22Rv1 (cell line): ENCODE measurements around the gene LPAR2.
"Not testable (repeated sequence)": the region's sequence is repeated elsewhere in the genome, so short reads cannot be mapped to it uniquely, and the experiment has no call there.

Experiments used
- H3K27ac ChIP-seq: fragments of 450-650 bp; 2 replicates; pipeline ENCODE4 v1.5.1; 2017
- ZFX ChIP-seq: fragments of 450-650 bp; IDR thresholded peaks from 2 replicates; pipeline ENCODE4 v1.6.1; 2017; ENCODE audit warnings: antibody characterized with exemption, borderline replicate concordance
- TF ChIP-seq, protein P1 (sequence below): fragments of 450-650 bp; IDR thresholded peaks from 2 replicates; pipeline ENCODE4 v1.5.1; 2017; ENCODE audit warnings: mild to moderate bottlenecking

Gene LPAR2

DNA sequence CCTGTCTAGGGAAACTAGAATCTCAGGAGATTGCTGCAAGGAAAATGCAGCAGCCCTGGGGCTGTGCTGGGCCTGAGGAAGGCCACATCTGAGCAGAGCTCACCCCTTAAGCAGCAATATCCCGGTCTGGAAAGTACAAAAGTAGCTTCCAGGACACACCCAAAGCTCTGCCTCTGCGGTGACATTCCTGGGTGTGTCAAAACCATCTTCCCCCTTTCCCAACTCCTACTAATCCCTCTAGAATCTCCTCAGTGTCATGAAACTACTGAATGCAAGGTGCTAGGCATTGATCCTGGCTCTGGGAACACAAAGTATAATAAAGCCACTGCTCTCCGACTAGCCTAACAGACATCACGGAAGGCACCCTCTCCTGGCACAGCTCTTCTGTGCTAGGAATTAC is 14.5 kb downstream of the LPAR2 start:
- no peak for TF ChIP-seq ZFX
- TF ChIP-seq, protein P1, sequence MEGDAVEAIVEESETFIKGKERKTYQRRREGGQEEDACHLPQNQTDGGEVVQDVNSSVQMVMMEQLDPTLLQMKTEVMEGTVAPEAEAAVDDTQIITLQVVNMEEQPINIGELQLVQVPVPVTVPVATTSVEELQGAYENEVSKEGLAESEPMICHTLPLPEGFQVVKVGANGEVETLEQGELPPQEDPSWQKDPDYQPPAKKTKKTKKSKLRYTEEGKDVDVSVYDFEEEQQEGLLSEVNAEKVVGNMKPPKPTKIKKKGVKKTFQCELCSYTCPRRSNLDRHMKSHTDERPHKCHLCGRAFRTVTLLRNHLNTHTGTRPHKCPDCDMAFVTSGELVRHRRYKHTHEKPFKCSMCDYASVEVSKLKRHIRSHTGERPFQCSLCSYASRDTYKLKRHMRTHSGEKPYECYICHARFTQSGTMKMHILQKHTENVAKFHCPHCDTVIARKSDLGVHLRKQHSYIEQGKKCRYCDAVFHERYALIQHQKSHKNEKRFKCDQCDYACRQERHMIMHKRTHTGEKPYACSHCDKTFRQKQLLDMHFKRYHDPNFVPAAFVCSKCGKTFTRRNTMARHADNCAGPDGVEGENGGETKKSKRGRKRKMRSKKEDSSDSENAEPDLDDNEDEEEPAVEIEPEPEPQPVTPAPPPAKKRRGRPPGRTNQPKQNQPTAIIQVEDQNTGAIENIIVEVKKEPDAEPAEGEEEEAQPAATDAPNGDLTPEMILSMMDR, result no peak
- H3K27ac ChIP-seq, result no peak overlapping the region

GRCh38 chr19:19610376-19611202 is 17.4 kb downstream of the LPAR2 start:
- TF ChIP-seq ZFX, result no peak
- TF ChIP-seq, protein P1, result no peak
- no peak overlapping the region for H3K27ac ChIP-seq

DNA sequence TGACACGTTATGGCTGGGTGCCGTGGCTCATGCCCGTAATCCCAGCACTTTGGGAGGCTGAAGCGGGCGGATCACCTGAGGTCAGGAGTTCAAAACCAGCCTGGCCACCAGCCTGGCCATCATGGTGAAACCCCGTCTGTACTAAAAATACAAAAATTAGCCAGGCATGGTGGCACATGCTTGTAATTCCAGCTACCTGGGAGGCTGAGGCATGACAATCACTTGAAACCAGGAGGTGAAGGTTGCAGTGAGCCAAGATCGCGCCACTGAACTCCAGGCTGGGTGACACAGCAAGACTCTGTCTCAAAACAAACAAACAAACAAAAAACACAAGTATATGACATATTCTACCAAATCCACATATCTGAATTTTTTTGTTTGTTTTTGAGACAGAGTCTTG is 21.3 kb downstream of the LPAR2 start:
- H3K27ac ChIP-seq, result not testable (repeated sequence)

DNA sequence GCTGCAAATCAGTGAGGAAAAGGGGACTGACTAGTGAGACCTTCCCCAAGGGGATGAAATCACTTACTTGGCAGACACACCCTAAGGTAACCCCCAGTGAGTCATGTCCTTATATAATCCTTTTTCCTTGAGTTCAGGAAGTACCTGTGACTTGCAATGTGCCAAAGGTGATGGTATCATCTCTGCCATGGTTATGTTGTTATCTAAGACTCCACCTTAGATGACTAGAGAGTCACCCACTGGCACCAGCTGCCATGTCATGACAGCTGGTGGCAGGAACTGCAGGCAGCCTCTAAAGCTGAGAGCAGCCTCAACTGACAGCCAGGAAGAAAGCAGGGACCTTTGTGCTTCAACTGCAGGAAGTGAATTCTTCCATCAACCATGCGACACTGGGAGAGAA is 22.0 kb downstream of the LPAR2 start:
- H3K27ac ChIP-seq, result no peak overlapping the region
- TF ChIP-seq, protein P1, result no peak
- TF ChIP-seq ZFX, result no peak

- TF ChIP-seq, protein P1, result no peak
- no peak for TF ChIP-seq ZFX
- no peak overlapping the region for H3K27ac ChIP-seq
Observed at GRCh38 chr19:19602713-19603324, 25.2 kb downstream of the LPAR2 start.

- H3K27ac ChIP-seq, result no peak overlapping the region
Observed at GRCh38 chr19:19602136-19602712, 25.8 kb downstream of the LPAR2 start.

GRCh38 chr19:19600793-19601330 is 27.2 kb downstream of the LPAR2 start:
- no peak overlapping the region for H3K27ac ChIP-seq
- TF ChIP-seq, protein P1, result no peak
- TF ChIP-seq ZFX, result no peak

More at GRCh38 chr19:19602136-19602712, 25.8 kb downstream of the LPAR2 start:
- TF ChIP-seq, protein P1, result no peak
- no peak for TF ChIP-seq ZFX

- not testable (repeated sequence) for H3K27ac ChIP-seq
Observed at GRCh38 chr19:19598728-19599451, 29.1 kb downstream of the LPAR2 start.
